NCI-H748 treated with DMSO at 0.1 percent for 48 hours (cell line): ENCODE measurements around the gene GCH1.

Experiments
- DNase-seq: peaks from one replicate; lab custom pipeline; 2025; lab: John Stamatoyannopoulos, UW

GCH1 gene

DNA sequence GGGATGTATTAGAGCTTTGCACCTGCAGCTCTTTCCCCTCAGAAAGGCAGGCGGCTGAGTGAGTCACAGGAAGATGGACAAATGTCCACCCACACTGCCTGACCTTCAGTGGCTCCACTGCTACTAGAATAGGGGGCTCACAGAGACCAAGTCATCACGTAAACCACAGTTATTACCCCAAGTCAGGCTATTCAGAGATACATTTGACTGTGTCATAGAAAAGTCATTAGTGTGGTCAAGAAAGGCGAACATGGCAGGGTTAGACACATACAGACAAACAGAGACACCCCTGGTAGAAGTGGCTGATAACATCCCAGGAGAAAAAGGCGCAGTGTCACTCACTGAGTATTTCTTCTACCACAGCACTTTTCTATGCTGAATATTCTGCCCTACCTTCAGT lies 36.0 kb downstream of the GCH1 start:
- DNase-seq = no peak

GRCh38 chr14:54864526-54864925 lies 38.1 kb downstream of the GCH1 start:
- DNase-seq = peak; percentile 15

- DNase-seq = no peak
Observed at GRCh38 chr14:54857830-54858269, 44.8 kb downstream of the GCH1 start.

- DNase-seq = no peak
Observed at GRCh38 chr14:54856152-54856551, 46.5 kb downstream of the GCH1 start.

DNA sequence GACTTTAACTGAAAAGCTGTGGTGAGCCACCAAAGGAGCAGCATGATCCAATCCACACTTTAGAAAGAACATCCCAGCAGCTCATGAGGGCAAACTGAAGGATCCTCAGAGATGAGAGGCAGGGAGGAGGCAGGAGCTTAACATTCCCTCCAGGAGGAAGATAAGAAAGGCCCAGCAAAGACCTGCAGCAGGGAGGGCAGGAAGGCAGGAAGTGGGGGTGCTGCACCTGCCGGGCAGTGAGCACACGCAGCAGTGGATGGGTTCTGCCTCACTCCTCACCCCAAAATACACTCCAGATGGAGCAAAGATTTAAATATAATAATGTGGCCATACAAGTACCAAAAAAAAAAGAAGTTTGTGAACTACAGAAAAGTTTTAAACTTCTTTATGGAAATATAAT lies 48.4 kb downstream of the GCH1 start:
- DNase-seq = no peak

DNA sequence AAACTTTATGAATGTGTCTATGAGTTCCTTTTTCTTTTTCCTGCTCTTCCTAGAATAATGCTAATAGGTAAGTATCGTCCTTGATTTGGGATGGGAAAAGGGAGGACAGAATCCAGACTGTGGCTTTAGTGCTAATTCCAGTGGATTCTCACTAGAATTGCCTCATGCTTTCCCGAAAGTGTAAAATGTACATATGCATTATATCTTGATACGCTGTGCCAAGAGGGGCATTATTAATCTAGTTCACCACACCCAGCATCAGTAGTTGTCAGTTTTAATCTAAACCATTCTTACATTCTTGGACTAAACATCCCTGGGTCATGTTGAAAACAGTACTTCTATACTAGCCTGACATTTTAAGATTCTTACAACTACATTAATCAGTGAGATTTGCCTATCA lies 49.3 kb downstream of the GCH1 start:
- no peak for DNase-seq

- DNase-seq = no peak
Observed at GRCh38 chr14:54852215-54852614, 50.4 kb downstream of the GCH1 start.

- DNase-seq = no peak
Observed at GRCh38 chr14:54848910-54849309, 53.7 kb downstream of the GCH1 start.

GRCh38 chr14:54845641-54846040 lies 57.0 kb downstream of the GCH1 start:
- DNase-seq = no peak

- no peak for DNase-seq
Observed at GRCh38 chr14:54844479-54844878, 58.1 kb downstream of the GCH1 start.

GRCh38 chr14:54840798-54841197 lies 61.8 kb downstream of the GCH1 start:
- no peak for DNase-seq

GRCh38 chr14:54840336-54840735 lies 62.3 kb downstream of the GCH1 start:
- DNase-seq = no peak

DNA sequence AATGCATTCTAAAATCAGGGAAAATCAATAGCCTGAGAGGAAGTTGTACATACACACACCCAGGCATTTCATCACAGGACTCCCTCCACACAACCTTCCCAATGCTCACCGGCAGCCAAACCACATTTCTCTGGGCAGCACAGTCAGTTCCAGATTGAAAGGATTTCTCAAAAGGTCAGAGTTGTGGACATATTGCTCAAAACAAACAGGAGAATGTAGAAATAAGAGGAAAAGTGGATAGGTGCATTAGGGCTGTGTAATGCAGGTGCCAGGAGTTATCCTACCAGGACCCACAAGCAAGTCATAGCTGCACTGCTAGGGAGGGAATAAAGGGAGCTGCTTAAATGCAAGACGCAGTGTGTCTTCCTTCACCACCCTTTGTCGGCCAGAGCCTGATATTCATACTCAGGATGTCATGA lies 62.9 kb downstream of the GCH1 start:
- no peak for DNase-seq

GRCh38 chr14:54838931-54839512 lies 63.6 kb downstream of the GCH1 start:
- no peak for DNase-seq

DNA sequence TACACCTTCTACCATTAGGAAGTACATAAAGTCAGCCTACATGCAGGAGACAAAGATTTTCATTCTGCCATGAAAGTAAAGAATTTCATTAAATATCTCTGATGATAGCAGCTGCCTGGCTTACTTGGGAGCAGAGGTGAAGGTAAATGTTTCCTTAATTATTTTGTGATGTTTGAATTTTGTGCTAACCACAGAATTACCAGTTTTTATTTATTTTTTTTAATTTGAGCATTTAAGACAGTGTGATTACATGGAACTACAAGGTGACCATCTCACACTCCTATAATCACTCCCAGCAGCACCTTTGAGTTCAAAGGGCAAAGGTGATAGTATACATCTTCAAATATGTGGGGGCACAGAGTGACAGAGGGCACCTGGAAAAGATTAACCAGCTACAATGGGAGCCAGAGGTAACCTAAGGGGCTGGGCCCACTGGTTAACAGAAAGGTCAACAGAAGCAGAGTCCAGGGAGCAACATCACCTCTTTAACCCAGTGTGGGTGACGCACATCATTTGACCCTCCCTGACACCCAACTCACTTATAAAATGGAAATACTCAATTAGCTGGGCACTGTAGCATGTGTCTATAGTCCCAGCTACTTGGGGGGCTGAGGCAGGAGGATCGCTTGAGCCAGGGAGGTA lies 65.0 kb downstream of the GCH1 start:
- no peak for DNase-seq

GRCh38 chr14:54836231-54836630 lies 66.4 kb downstream of the GCH1 start:
- DNase-seq = no peak

DNA sequence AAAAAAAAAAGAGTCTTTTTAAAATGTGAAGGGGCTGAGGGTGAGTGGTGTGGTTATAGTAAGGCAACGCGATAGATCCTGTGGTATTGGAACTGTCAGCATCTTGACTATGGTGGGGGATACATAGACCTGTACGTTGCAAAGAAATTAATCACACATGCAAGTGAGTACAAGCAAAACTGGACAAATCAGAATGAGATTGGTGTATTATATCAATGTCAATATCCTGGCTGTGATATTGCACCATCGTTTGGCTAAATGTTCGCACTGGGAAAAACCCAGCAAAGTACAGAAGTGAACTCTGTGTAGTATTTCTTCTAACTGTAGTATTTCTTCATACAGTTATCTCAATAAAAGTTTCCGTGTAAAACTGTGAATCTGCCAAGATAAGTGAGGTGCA lies 67.9 kb downstream of the GCH1 start:
- no peak for DNase-seq

DNA sequence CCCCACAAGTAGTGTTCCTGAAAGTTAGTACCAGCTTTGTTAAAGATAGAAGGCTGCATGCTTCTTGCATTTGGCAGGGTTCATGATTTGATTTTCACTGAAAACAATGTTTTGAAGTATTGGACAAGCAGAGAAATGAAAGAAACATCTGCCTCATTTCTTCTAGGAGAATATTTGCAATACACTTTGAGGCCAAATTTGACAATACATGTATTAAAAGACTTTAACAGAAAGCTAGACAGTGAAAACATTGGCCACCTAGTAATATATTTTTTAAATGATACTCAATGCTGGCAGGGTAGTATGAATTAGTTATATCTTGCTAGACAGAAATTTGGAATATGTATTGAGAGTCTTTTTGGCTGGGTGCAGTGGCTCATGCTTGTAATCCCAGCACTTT lies 68.5 kb downstream of the GCH1 start:
- no peak for DNase-seq

DNA sequence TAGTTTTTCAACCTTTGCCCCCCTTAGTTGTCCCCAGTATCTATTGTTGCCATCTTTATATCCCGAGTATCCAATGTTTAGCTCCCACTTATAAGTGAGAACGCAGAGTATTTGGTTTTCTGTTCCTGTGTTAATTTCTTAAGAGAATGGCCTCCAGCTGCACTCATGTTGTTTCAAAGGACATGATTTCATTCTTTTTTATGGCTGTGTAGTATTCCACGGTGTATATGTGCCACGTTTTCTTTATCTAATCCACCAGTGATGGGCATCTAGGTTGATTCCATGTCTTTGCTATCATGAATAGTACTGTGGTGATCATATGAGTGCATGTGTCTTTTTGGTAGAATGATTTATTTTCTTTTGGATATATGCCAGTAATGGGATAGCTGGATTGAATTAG lies 72.0 kb downstream of the GCH1 start:
- DNase-seq = no peak

GRCh38 chr14:54829486-54830224 lies 73.0 kb downstream of the GCH1 start:
- DNase-seq = no peak

- no peak for DNase-seq
Observed at GRCh38 chr14:54828037-54828436, 74.6 kb downstream of the GCH1 start.

- no peak for DNase-seq
Observed at GRCh38 chr14:54823757-54824549, 78.7 kb downstream of the GCH1 start.

DNA sequence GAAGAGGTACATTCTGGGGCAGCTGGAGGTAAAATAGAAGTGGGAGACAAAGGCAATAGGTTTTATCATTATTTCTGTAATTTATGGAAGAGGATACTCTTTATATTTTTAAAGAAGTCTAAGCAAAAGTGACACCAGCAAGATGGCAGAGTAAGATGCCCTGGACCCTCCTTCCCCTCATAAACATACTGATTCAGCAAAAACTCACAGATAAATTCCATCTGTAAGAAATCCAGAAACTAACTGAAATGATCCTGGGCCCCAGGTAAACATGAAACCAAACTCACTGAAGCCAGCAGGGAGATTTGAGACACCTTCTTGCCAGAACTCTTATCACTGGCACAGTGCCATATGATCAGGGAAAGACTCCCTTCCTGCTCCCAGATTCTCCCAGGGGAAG lies 79.9 kb downstream of the GCH1 start:
- DNase-seq = no peak
